Mesenchymal stem cell (in vitro differentiated cells and primary cell): ENCODE data around the gene NMNAT3.

Source experiments
- DNase-seq: peaks from one replicate; pipeline ENCODE4 v3.0.0-alpha.2; 2013
- H2AFZ ChIP-seq: one replicate; pipeline ENCODE4 v1.6.1; 2013; ENCODE audit warnings: low read depth, mild to moderate bottlenecking, control low read depth, inconsistent platforms, low read length, moderate library complexity
- H2AK5ac ChIP-seq: 2 replicates; pipeline ENCODE4 v1.6.1; 2013; ENCODE audit warnings: low read length, moderate library complexity, mild to moderate bottlenecking, inconsistent platforms; ENCODE audit not compliant: severe bottlenecking
- H2BK120ac ChIP-seq: one replicate; pipeline ENCODE4 v1.6.1; 2013; ENCODE audit warnings: low read depth, mild to moderate bottlenecking, inconsistent platforms, low read length, moderate library complexity
- H2BK12ac ChIP-seq, 2 experiments: one replicate each; pipeline ENCODE4 v1.6.1; 2013; ENCODE audit warnings: inconsistent platforms in 2 of 2, low read length in 2 of 2, mild to moderate bottlenecking in 2 of 2, moderate library complexity in 2 of 2, control low read depth in 1 of 2
- H2BK15ac ChIP-seq: one replicate; pipeline ENCODE4 v1.6.1; 2013; ENCODE audit warnings: mild to moderate bottlenecking, low read depth, inconsistent platforms; ENCODE audit not compliant: poor library complexity, severe bottlenecking
- H2BK5ac ChIP-seq: 2 replicates; pipeline ENCODE4 v1.6.1; 2013; ENCODE audit warnings: low read depth, mild to moderate bottlenecking, low read length, control low read depth, inconsistent platforms; ENCODE audit not compliant: poor library complexity, severe bottlenecking
- H3K14ac ChIP-seq, 2 experiments: one replicate each; pipeline ENCODE4 v1.6.1; 2013; ENCODE audit warnings: inconsistent platforms in 2 of 2, low read length in 2 of 2, control low read depth in 1 of 2, mild to moderate bottlenecking in 1 of 2, moderate library complexity in 1 of 2
- H3K18ac ChIP-seq, 2 experiments: one replicate each; pipeline ENCODE4 v1.6.1; 2013; ENCODE audit warnings: inconsistent platforms in 2 of 2, low read length in 2 of 2, control low read depth in 1 of 2, low read depth in 1 of 2, mild to moderate bottlenecking in 1 of 2
- H3K23ac ChIP-seq, 2 experiments: one replicate each; pipeline ENCODE4 v1.6.1; 2013; ENCODE audit warnings: inconsistent platforms in 2 of 2, low read length in 2 of 2, mild to moderate bottlenecking in 2 of 2, moderate library complexity in 2 of 2, control low read depth in 1 of 2
- H3K27ac ChIP-seq: 2 replicates; pipeline ENCODE4 v1.5.1; 2013; ENCODE audit warnings: mild to moderate bottlenecking, moderate library complexity, low read length, control low read depth, inconsistent platforms; ENCODE audit not compliant: poor library complexity, severe bottlenecking
- H3K27me3 ChIP-seq, 2 experiments: 2 replicates each; pipeline versions ENCODE4 v1.6.1 to v1.7.0; 2013; ENCODE audit warnings: low read length in 2 of 2, mild to moderate bottlenecking in 2 of 2, moderate library complexity in 2 of 2, control low read depth in 1 of 2, inconsistent platforms in 1 of 2; ENCODE audit not compliant: control insufficient read depth in 1 of 2, insufficient read depth in 1 of 2
- H3K36me3 ChIP-seq, 2 experiments: 2 replicates each; pipeline versions ENCODE4 v1.6.1 to v1.7.0; 2013; ENCODE audit warnings: low read length in 2 of 2, control low read depth in 1 of 2, inconsistent platforms in 1 of 2, low read depth in 1 of 2, mild to moderate bottlenecking in 1 of 2; ENCODE audit not compliant: insufficient read depth in 2 of 2, control insufficient read depth in 1 of 2
- H3K4ac ChIP-seq, 2 experiments: one replicate each; pipeline ENCODE4 v1.6.1; 2013; ENCODE audit warnings: inconsistent platforms in 2 of 2, low read length in 2 of 2, mild to moderate bottlenecking in 2 of 2, moderate library complexity in 2 of 2, control low read depth in 1 of 2, low read depth in 1 of 2
- H3K4me1 ChIP-seq: 2 replicates; pipeline ENCODE4 v1.6.1; 2013; ENCODE audit warnings: low read depth, low read length, control low read depth; ENCODE audit not compliant: control insufficient read depth, insufficient read depth
- H3K4me2 ChIP-seq: 2 replicates; pipeline ENCODE4 v1.6.1; 2013; ENCODE audit warnings: low read length, mild to moderate bottlenecking, inconsistent platforms; ENCODE audit not compliant: poor library complexity, severe bottlenecking
- H3K4me3 ChIP-seq, 2 experiments: 2 replicates each; pipeline versions ENCODE4 v1.5.1 to v1.7.0; 2013; ENCODE audit warnings: low read length in 2 of 2, mild to moderate bottlenecking in 2 of 2, control low read depth in 1 of 2, low read depth in 1 of 2; ENCODE audit not compliant: insufficient read depth in 1 of 2
- H3K79me1 ChIP-seq: replicated peaks from 2 replicates; pipeline ENCODE4 v1.6.1; 2013; ENCODE audit warnings: mild to moderate bottlenecking, control low read depth, low read length, inconsistent platforms; ENCODE audit not compliant: poor library complexity, severe bottlenecking
- H3K9ac ChIP-seq: 2 replicates; pipeline ENCODE4 v1.7.0; 2013; ENCODE audit warnings: mild to moderate bottlenecking, low read length, moderate library complexity
- H3K9me3 ChIP-seq: 2 replicates; pipeline ENCODE4 v1.7.0; 2013; ENCODE audit warnings: mild to moderate bottlenecking, low read length; ENCODE audit not compliant: control insufficient read depth
- H4K8ac ChIP-seq: one replicate; pipeline ENCODE4 v1.6.1; 2013; ENCODE audit warnings: inconsistent platforms, mild to moderate bottlenecking, low read length, moderate library complexity
- H4K91ac ChIP-seq: one replicate; pipeline ENCODE4 v1.6.1; 2013; ENCODE audit warnings: mild to moderate bottlenecking, low read length, inconsistent platforms
- WGBS: methylation state at CpG from one replicate; pipeline ENCODE4 v1.1.7; 2013; ENCODE audit warnings: mixed read lengths; 5-methylcytosine and 5-hydroxymethylcytosine counted together

Gene NMNAT3

GRCh38 chr3:139652561-139652960 is 25.2 kb downstream of the NMNAT3 start:
- no peak overlapping the region for H3K4ac ChIP-seq
- H3K4me3 ChIP-seq: no peak overlapping the region
- H2BK12ac ChIP-seq: no peak overlapping the region
- H3K9me3 ChIP-seq: no peaks in the 10 kb centered on the region
- H3K9ac ChIP-seq: no peak overlapping the region
- H3K36me3 ChIP-seq: no peaks in the 10 kb centered on the region
- H4K91ac ChIP-seq: no peak overlapping the region
- no peaks in the 10 kb centered on the region for H3K79me1 ChIP-seq
- no peak overlapping the region for H2AFZ ChIP-seq
- no peak overlapping the region for H3K27ac ChIP-seq
- H2BK15ac ChIP-seq: no peak overlapping the region
- no peak overlapping the region for H3K4me2 ChIP-seq
- H3K14ac ChIP-seq: no peak overlapping the region
- H3K23ac ChIP-seq: no peak overlapping the region
- no peak overlapping the region for H3K18ac ChIP-seq
- no peak overlapping the region for H2AK5ac ChIP-seq
- no peak overlapping the region for H2BK5ac ChIP-seq
- peaks cover 0 to 13% of the 10 kb centered on the region in 2 experiments for H3K27me3 ChIP-seq
- 74% methylated on average over 2 of the region's 3 CpGs for WGBS
- H2BK120ac ChIP-seq: no peak overlapping the region
- no peak for DNase-seq
- H3K4me1 ChIP-seq: peaks cover 1% of the 10 kb centered on the region
- no peak overlapping the region for H4K8ac ChIP-seq

GRCh38 chr3:139647866-139648435 is 29.8 kb downstream of the NMNAT3 start:
- H3K18ac ChIP-seq: no peak overlapping the region
- no peak overlapping the region for H3K23ac ChIP-seq
- DNase-seq: no peak
- no peak overlapping the region for H3K14ac ChIP-seq
- H3K27ac ChIP-seq: no peak overlapping the region
- H2BK5ac ChIP-seq: no peak overlapping the region
- H2BK12ac ChIP-seq: no peak overlapping the region
- H3K4me3 ChIP-seq: no peak overlapping the region
- no peaks in the 10 kb centered on the region for H3K9me3 ChIP-seq
- no peak overlapping the region for H3K4me2 ChIP-seq
- H2AK5ac ChIP-seq: no peak overlapping the region
- no peak overlapping the region for H4K8ac ChIP-seq
- H4K91ac ChIP-seq: no peak overlapping the region
- WGBS: 41% methylated on average over 3 of the region's 3 CpGs
- H3K9ac ChIP-seq: no peak overlapping the region
- H2BK120ac ChIP-seq: no peak overlapping the region
- no peaks in the 10 kb centered on the region for H3K79me1 ChIP-seq
- H2BK15ac ChIP-seq: no peak overlapping the region
- no peaks in the 10 kb centered on the region for H3K27me3 ChIP-seq
- no peaks in the 10 kb centered on the region for H3K4me1 ChIP-seq
- no peak overlapping the region for H3K4ac ChIP-seq
- H3K36me3 ChIP-seq: no peaks in the 10 kb centered on the region
- no peak overlapping the region for H2AFZ ChIP-seq

- H3K18ac ChIP-seq: no peak overlapping the region
- no peak overlapping the region for H3K4me2 ChIP-seq
- H3K36me3 ChIP-seq: no peaks in the 10 kb centered on the region
- H2AFZ ChIP-seq: no peak overlapping the region
- H4K8ac ChIP-seq: no peak overlapping the region
- H2BK12ac ChIP-seq: no peak overlapping the region
- no peak overlapping the region for H3K4ac ChIP-seq
- no peak overlapping the region for H4K91ac ChIP-seq
- no peaks in the 10 kb centered on the region for H3K9me3 ChIP-seq
- no peak overlapping the region for H3K4me3 ChIP-seq
- H2BK15ac ChIP-seq: no peak overlapping the region
- H2BK5ac ChIP-seq: no peak overlapping the region
- no peaks in the 10 kb centered on the region for H3K27me3 ChIP-seq
- H3K14ac ChIP-seq: no peak overlapping the region
- no peaks in the 10 kb centered on the region for H3K79me1 ChIP-seq
- no peak overlapping the region for H3K23ac ChIP-seq
- no peak overlapping the region for H3K9ac ChIP-seq
- no peak overlapping the region for H3K27ac ChIP-seq
- no peaks in the 10 kb centered on the region for H3K4me1 ChIP-seq
- H2BK120ac ChIP-seq: no peak overlapping the region
- no peak overlapping the region for H2AK5ac ChIP-seq
- WGBS: 87% methylated on average over 4 of the region's 4 CpGs
- DNase-seq: no peak
Observed at GRCh38 chr3:139646512-139646911, 31.3 kb downstream of the NMNAT3 start.

- H3K4me2 ChIP-seq: no peak overlapping the region
- no peak for DNase-seq
- no peak overlapping the region for H3K14ac ChIP-seq
- H3K36me3 ChIP-seq: no peaks in the 10 kb centered on the region
- no peak overlapping the region for H2BK120ac ChIP-seq
- no peak overlapping the region for H4K91ac ChIP-seq
- H2AFZ ChIP-seq: no peak overlapping the region
- H2BK15ac ChIP-seq: no peak overlapping the region
- H3K79me1 ChIP-seq: no peaks in the 10 kb centered on the region
- no peak overlapping the region for H3K23ac ChIP-seq
- H3K9me3 ChIP-seq: no peaks in the 10 kb centered on the region
- H3K4ac ChIP-seq: no peak overlapping the region
- no peak overlapping the region for H3K27ac ChIP-seq
- no peak overlapping the region for H3K9ac ChIP-seq
- no peak overlapping the region for H4K8ac ChIP-seq
- H3K18ac ChIP-seq: no peak overlapping the region
- 80% methylated on average over 1 of the region's 2 CpGs for WGBS
- H2BK5ac ChIP-seq: no peak overlapping the region
- no peaks in the 10 kb centered on the region for H3K27me3 ChIP-seq
- H3K4me1 ChIP-seq: no peaks in the 10 kb centered on the region
- no peak overlapping the region for H2BK12ac ChIP-seq
- no peak overlapping the region for H2AK5ac ChIP-seq
- H3K4me3 ChIP-seq: no peak overlapping the region
Observed at GRCh38 chr3:139642996-139643395, 34.8 kb downstream of the NMNAT3 start.
